Panc1 (cell line): Measurements from ENCODE around the gene GLCCI1. TPM values are rescaled to one million over a fixed set of nuclear protein-coding genes. Genes with fewer than 3 reads are reported as not detected.

ENCODE experiments used
- ATAC-seq: fragments of 200-7000 bp; cut with Tn5 transposase; 2 replicates; pipeline ENCODE4 v1.9.1; 2020; ENCODE audit warnings: mild to moderate bottlenecking, moderate library complexity
- BruUV-seq: library from RNA; stranded (reverse); fragments of 400-500 nt; replicated peaks from 2 replicates; lab custom pipeline; 2021; lab: Mats Ljungman, UMichigan
- CTCF ChIA-PET: fragments of 300-600 bp; sonication (Branson Sonifier 250); formaldehyde crosslinking; loops from one replicate; lab custom pipeline; 2022; ENCODE audit warnings: antibody characterized with exemption; lab: Charles Lee
- POLR2A ChIA-PET: fragments of 300-600 bp; sonication (Branson Sonifier 250); formaldehyde crosslinking; loops from one replicate; lab custom pipeline; 2022; ENCODE audit warnings: antibody characterized with exemption; lab: Charles Lee
- DNase-seq: peaks from one replicate; pipeline ENCODE4 v3.0.0-alpha.2; 2010; ENCODE audit warnings: low read depth, low spot score
- H3K27ac ChIP-seq: 2 replicates; pipeline ENCODE4 v1.5.1; 2011; ENCODE audit warnings: mild to moderate bottlenecking, low read length, inconsistent platforms
- H3K27me3 ChIP-seq: fragments of 200-500 bp; sonication (Bioruptor generic); 2 replicates; pipeline ENCODE4 v1.6.0; 2014; ENCODE audit warnings: low read length, inconsistent platforms; ENCODE audit not compliant: control insufficient read depth, insufficient read depth
- H3K36me3 ChIP-seq: fragments of 200-500 bp; sonication (Bioruptor generic); 2 replicates; pipeline ENCODE4 v1.5.1; 2014; ENCODE audit warnings: inconsistent platforms, mild to moderate bottlenecking, low read length, moderate library complexity; ENCODE audit not compliant: control insufficient read depth, insufficient read depth
- H3K4me1 ChIP-seq: 2 replicates; pipeline ENCODE4 v1.5.1; 2011; ENCODE audit warnings: inconsistent platforms, mild to moderate bottlenecking, low read length, moderate library complexity; ENCODE audit not compliant: control insufficient read depth, insufficient read depth
- H3K4me3 ChIP-seq, 2 experiments: 2 replicates each; pipeline ENCODE4 v1.5.1; 2011 to 2012; ENCODE audit warnings: low read depth in 2 of 2, low read length in 2 of 2, mild to moderate bottlenecking in 2 of 2, inconsistent platforms in 1 of 2, moderate library complexity in 1 of 2
- H3K9me3 ChIP-seq: fragments of 200-500 bp; sonication (Bioruptor generic); 2 replicates; pipeline ENCODE4 v1.5.1; 2014; ENCODE audit warnings: low read depth, mild to moderate bottlenecking, inconsistent platforms, low read length, moderate library complexity; ENCODE audit not compliant: control insufficient read depth, insufficient read depth
- CTCF ChIP-seq: fragments of 450-650 bp; IDR thresholded peaks from 2 replicates; pipeline ENCODE4 v1.5.1; 2017; ENCODE audit warnings: mild to moderate bottlenecking
- POLR2AphosphoS5 ChIP-seq: IDR thresholded peaks from 2 replicates; pipeline ENCODE4 v1.6.1; 2012; ENCODE audit warnings: mild to moderate bottlenecking, low read depth, low read length, moderate library complexity
- REST ChIP-seq, 2 experiments: IDR thresholded peaks; 2 replicates each; pipeline ENCODE4 v1.6.1; 2011 to 2012; ENCODE audit warnings: low read depth in 2 of 2, control low read depth in 1 of 2, low read length in 1 of 2, mild to moderate bottlenecking in 1 of 2, moderate library complexity in 1 of 2; ENCODE audit not compliant: insufficient read depth in 1 of 2
- SIN3A ChIP-seq: IDR thresholded peaks from 2 replicates; pipeline ENCODE4 v1.6.1; 2012; ENCODE audit warnings: low read depth, mild to moderate bottlenecking, low read length, moderate library complexity, borderline replicate concordance; ENCODE audit not compliant: insufficient read depth
- TCF7L2 ChIP-seq: IDR thresholded peaks from 2 replicates; pipeline ENCODE4 v1.6.1; 2011; ENCODE audit warnings: mild to moderate bottlenecking, low read depth, low read length, inconsistent platforms
- in situ Hi-C: cut with HindIII; loops from 2 replicates; pipeline ENCODE4 v1.10.0; 2016; ENCODE audit warnings: low sequenced_read_pairs, low pct_unique_long_range_greater_than_20kb
- intact Hi-C: fragments of 100-400 bp; cut with micrococcal nuclease; formaldehyde crosslinking; loops from one replicate; pipeline ENCODE4 v1.10.0; 2022; ENCODE audit not compliant: unreplicated experiment
- total RNA-seq: library from RNA; stranded (reverse); gene quantifications from one replicate; pipeline ENCODE4 v1.2.1, GENCODE V29; 2021; ENCODE audit not compliant: unreplicated experiment

The GLCCI1 gene
- total RNA-seq, 1 experiment from 2014 or later: 36.4 TPM

- Histone ChIP-seq H3K27ac (no peak overlapping the region), H3K4me1 (no peaks in the 10 kb centered on the region), H3K36me3 (no peaks in the 10 kb centered on the region), H3K27me3 (no peaks in the 10 kb centered on the region), H3K9me3 (no peaks in the 10 kb centered on the region), H3K4me3 (no peak overlapping the region)
- no peak for DNase-seq
- TF ChIP-seq REST (IDR thresholded peaks at IDR 0.05; ENCODE audit: insufficient read depth in 1 of 2, low read depth in 2 of 2, low read length in 1 of 2) (no peak), SIN3A (no peak), CTCF (no peak)
- ATAC-seq: no peak
- in situ Hi-C loops (no loop called here), intact Hi-C loops (no loop called here)
- POLR2A ChIA-PET: no interaction called here
- BruUV-seq: no TSS peak
- CTCF ChIA-PET: no interaction called here
Measured at GRCh38 chr7:8015100-8015745, 46.6 kb downstream of the GLCCI1 start.

GRCh38 chr7:8015746-8016120, 47.1 kb downstream of the GLCCI1 start:
- Histone ChIP-seq H3K9me3 (no peaks in the 10 kb centered on the region), H3K4me1 (no peaks in the 10 kb centered on the region), H3K27ac (no peak overlapping the region), H3K27me3 (no peaks in the 10 kb centered on the region), H3K36me3 (no peaks in the 10 kb centered on the region), H3K4me3 (no peak overlapping the region)
- no peak for DNase-seq
- no peak for ATAC-seq
- CTCF ChIA-PET: no interaction called here
- in situ Hi-C loops: no loop called here
- TF ChIP-seq CTCF (no peak), SIN3A (no peak), REST (IDR thresholded peaks at IDR 0.05; ENCODE audit: insufficient read depth in 1 of 2, low read depth in 2 of 2, low read length in 1 of 2) (no peak), TCF7L2 (no peak), POLR2AphosphoS5 (no peak)
- POLR2A ChIA-PET: no interaction called here
- no TSS peak for BruUV-seq
- intact Hi-C loops: no loop called here
